SK-N-SH (cell line): ENCODE measurements around the gene PRKACB. TPM values are rescaled to one million over a fixed set of nuclear protein-coding genes. Genes with fewer than 3 reads are reported as not detected.

Experiments
- CTCF ChIA-PET: fragments of 300-600, 350-600 bp; formaldehyde crosslinking; extraction: SDS; loops from one replicate; lab custom pipeline; 2021; lab: Yijun Ruan, JAX
- POLR2A ChIA-PET: fragments of 350-600 bp; sonication (Branson Sonifier 250); formaldehyde crosslinking; extraction: SDS; loops from one replicate; lab custom pipeline; 2020; ENCODE audit warnings: antibody characterized with exemption, inconsistent platforms; lab: Yijun Ruan, JAX
- DNase-seq: peaks from one replicate; pipeline ENCODE4 v3.0.0; 2012
- H2AFZ ChIP-seq: fragments of 200-600 bp; sonication (generic); 2 replicates; pipeline ENCODE4 v1.8.1; 2016; ENCODE audit warnings: antibody characterized with exemption, mild to moderate bottlenecking, low read depth
- H3F3A ChIP-seq: fragments of 200-600 bp; sonication (generic); replicated peaks from 2 replicates; pipeline ENCODE3; 2016; ENCODE audit warnings: antibody characterized with exemption, mild to moderate bottlenecking; ENCODE audit not compliant: insufficient read depth
- H3K27ac ChIP-seq, 2 experiments: fragments of 200-500 bp in 1 of 2; fragments of 200-600 bp in 1 of 2; sonication (Bioruptor generic) in 1 of 2; sonication (generic), shearing (Covaris generic) in 1 of 2; 2 replicates each; pipeline versions ENCODE4 v1.5.1 to v1.6.1; 2014 to 2016; ENCODE audit warnings: low read depth in 2 of 2, inconsistent platforms in 1 of 2, low read length in 1 of 2, mild to moderate bottlenecking in 1 of 2, mixed read lengths in 1 of 2
- H3K27me3 ChIP-seq: fragments of 200-600 bp; sonication (generic), shearing (Covaris generic); 2 replicates; pipeline ENCODE4 v1.6.1; 2016; ENCODE audit warnings: mixed run types; ENCODE audit not compliant: insufficient read depth
- H3K36me3 ChIP-seq, 2 experiments: fragments of 200-500 bp in 1 of 2; fragments of 200-600 bp in 1 of 2; sonication (Bioruptor generic) in 1 of 2; sonication (generic) in 1 of 2; replicated peaks in 1 of 2; 2 replicates each; pipeline versions ENCODE3 to v1.5.1; 2014 to 2016; ENCODE audit warnings: low read length in 1 of 2, mild to moderate bottlenecking in 1 of 2; ENCODE audit not compliant: insufficient read depth in 2 of 2, control insufficient read depth in 1 of 2
- H3K4me1 ChIP-seq, 2 experiments: fragments of 200-500 bp in 1 of 2; fragments of 200-600 bp in 1 of 2; sonication (Bioruptor generic) in 1 of 2; sonication (generic), shearing (Covaris generic) in 1 of 2; 2 replicates each; pipeline versions ENCODE4 v1.5.1 to v1.6.1; 2014 to 2016; ENCODE audit warnings: low read depth in 1 of 2, low read length in 1 of 2, mixed run types in 1 of 2; ENCODE audit not compliant: insufficient read depth in 2 of 2, control insufficient read depth in 1 of 2
- H3K4me2 ChIP-seq: fragments of 200-600 bp; sonication (generic), shearing (Covaris generic); 2 replicates; pipeline ENCODE4 v1.6.1; 2017; ENCODE audit warnings: mixed run types
- H3K4me3 ChIP-seq, 2 experiments: fragments of 200-500 bp in 1 of 2; fragments of 200-600 bp in 1 of 2; sonication (Bioruptor generic) in 1 of 2; sonication (generic), shearing (Covaris generic) in 1 of 2; 2 replicates each; pipeline versions ENCODE4 v1.5.1 to v1.8.1; 2014 to 2016; ENCODE audit warnings: low read depth in 2 of 2, inconsistent platforms in 1 of 2, low read length in 1 of 2, mild to moderate bottlenecking in 1 of 2, mixed read lengths in 1 of 2, moderate library complexity in 1 of 2
- H3K79me2 ChIP-seq: fragments of 200-600 bp; sonication (generic); 2 replicates; pipeline ENCODE4 v1.8.1; 2017; ENCODE audit warnings: mild to moderate bottlenecking; ENCODE audit not compliant: insufficient read depth
- H3K9ac ChIP-seq: fragments of 200-600 bp; sonication (generic); 2 replicates; pipeline ENCODE4 v1.6.1; 2017; ENCODE audit warnings: mixed run types
- H3K9me2 ChIP-seq: fragments of 200-600 bp; sonication (generic); 2 replicates; pipeline ENCODE4 v1.6.1; 2017; ENCODE audit warnings: mixed run types
- H3K9me3 ChIP-seq: fragments of 200-600 bp; sonication (generic); 2 replicates; pipeline ENCODE4 v1.6.1; 2017; ENCODE audit warnings: mixed run types, mild to moderate bottlenecking, moderate library complexity
- H4K20me1 ChIP-seq: fragments of 200-600 bp; sonication (generic); 2 replicates; pipeline ENCODE4 v1.6.1; 2017; ENCODE audit warnings: mild to moderate bottlenecking, mixed run types; ENCODE audit not compliant: insufficient read depth
- CHD2 ChIP-seq: fragments of 150-350 bp; IDR thresholded peaks from 2 replicates; pipeline ENCODE4 v1.6.1; 2018; ENCODE audit warnings: low read length; ENCODE audit not compliant: partially characterized antibody
- EZH2phosphoT487 ChIP-seq: fragments of 200-600 bp; sonication (generic); IDR thresholded peaks from 2 replicates; pipeline ENCODE4 v1.6.1; 2017; ENCODE audit warnings: low read depth, mixed run types, mild to moderate bottlenecking, antibody characterized with exemption, moderate library complexity, borderline replicate concordance
- FOXM1 ChIP-seq: IDR thresholded peaks from 2 replicates; pipeline ENCODE4 v1.4.0; 2012; ENCODE audit warnings: low read depth, mild to moderate bottlenecking
- GABPA ChIP-seq: IDR thresholded peaks from 2 replicates; pipeline ENCODE4 v1.4.0; 2012; ENCODE audit warnings: low read depth, mild to moderate bottlenecking
- GATA2 ChIP-seq: sonication (generic); formaldehyde crosslinking; IDR thresholded peaks from 2 replicates; pipeline ENCODE4 v1.5.0; 2020; ENCODE audit warnings: mild to moderate bottlenecking, missing genetic modification reagents
- JUND ChIP-seq: IDR thresholded peaks from 2 replicates; pipeline ENCODE4 v1.4.0; 2012
- MAX ChIP-seq: IDR thresholded peaks from 2 replicates; pipeline ENCODE4 v1.4.0; 2012; ENCODE audit warnings: low read depth
- MXI1 ChIP-seq: IDR thresholded peaks from 2 replicates; pipeline ENCODE4 v1.6.1; 2012; ENCODE audit warnings: mild to moderate bottlenecking, low read depth, low read length, improper control_type of control experiment
- NRF1 ChIP-seq: IDR thresholded peaks from 2 replicates; pipeline ENCODE4 v1.6.1; 2012; ENCODE audit warnings: low read depth, mild to moderate bottlenecking, low read length
- PBX3 ChIP-seq: IDR thresholded peaks from 2 replicates; pipeline ENCODE4; 2012
- RCOR1 ChIP-seq: fragments of 150-350 bp; IDR thresholded peaks from 2 replicates; pipeline ENCODE4 v1.6.1; 2017; ENCODE audit warnings: antibody characterized with exemption, low read length
- RFX5 ChIP-seq: IDR thresholded peaks from 2 replicates; pipeline ENCODE4 v1.6.1; 2012; ENCODE audit warnings: mild to moderate bottlenecking, improper control_type of control experiment, low read length
- RXRA ChIP-seq: IDR thresholded peaks from 2 replicates; pipeline ENCODE4 v1.4.0; 2012; ENCODE audit warnings: low read depth, mild to moderate bottlenecking, borderline replicate concordance
- SIN3A ChIP-seq: IDR thresholded peaks from 2 replicates; pipeline ENCODE4 v1.6.1; 2012; ENCODE audit warnings: low read depth, mild to moderate bottlenecking, low read length, moderate library complexity, borderline replicate concordance
- TAF1 ChIP-seq: IDR thresholded peaks from 2 replicates; pipeline ENCODE4 v1.6.1; 2012; ENCODE audit warnings: low read depth, mild to moderate bottlenecking, low read length, moderate library complexity, borderline replicate concordance
- USF1 ChIP-seq: IDR thresholded peaks from 2 replicates; pipeline ENCODE4 v1.4.0; 2012; ENCODE audit warnings: low read depth, borderline replicate concordance
- YY1 ChIP-seq: IDR thresholded peaks from 2 replicates; pipeline ENCODE4 v1.4.0; 2012; ENCODE audit warnings: low read depth, mild to moderate bottlenecking
- WGBS: methylation state at CpG from one replicate; pipeline ENCODE4 v1.1.6; 2017; ENCODE audit warnings: low lambda C conversion rate; 5-methylcytosine and 5-hydroxymethylcytosine counted together
- polyA plus RNA-seq, 3 experiments: library from polyadenylated mRNA; depleted of rRNA; stranded (reverse); fragments of >200 nt; gene quantifications; 2 replicates each; pipeline ENCODE4 v1.2.3, GENCODE V29; 2012

Gene PRKACB
- polyA plus RNA-seq, 1 of the 3 experiments (the other 2 are of a cell fraction) = 7.5 TPM

- TF ChIP-seq USF1 (no peak), JUND (no peak), GABPA (no peak), FOXM1 (no peak), RXRA (no peak), TAF1 (no peak), MXI1 (no peak), MAX (no peak), EZH2phosphoT487 (no peak), RFX5 (no peak), YY1 (no peak), CHD2 (no peak)
Measured at GRCh38 chr1:84116558-84116957, 27.5 kb upstream of the PRKACB start (continued).

GRCh38 chr1:84117868-84118267, 26.2 kb upstream of the PRKACB start:
- Histone ChIP-seq H3K4me2 (no peak overlapping the region), H4K20me1 (no peaks in the 10 kb centered on the region), H3K9me3 (no peaks in the 10 kb centered on the region), H3K27ac (no peak overlapping the region), H3K9me2 (no peaks in the 10 kb centered on the region), H3K79me2 (peaks cover 11% of the 10 kb centered on the region; the same call in 1 of the 2 replicates), H3K4me1 (peaks cover 2 to 5% of the 10 kb centered on the region in 2 experiments; a peak in 2 of 4 replicates), H3K36me3 (no peaks in the 10 kb centered on the region), H3K27me3 (no peaks in the 10 kb centered on the region), H3K4me3 (no peak overlapping the region), H2AFZ (no peak overlapping the region), H3F3A (no peaks in the 10 kb centered on the region), H3K9ac (no peak overlapping the region)
- 100% methylated on average over 1 of the region's 1 CpG for WGBS
- DNase-seq = no peak
- ChIA-PET CTCF (interaction anchor here (1.3 to 2.2 kb wide), 2 partner anchors 11 to 119 kb away, joined by 3 to 5 read pairs; partner anchors contain the start of gene TTLL7), POLR2A (no interaction called here)
- TF ChIP-seq JUND (no peak), GATA2 (CRISPR knock-in tag) (no peak), RCOR1 (no peak), NRF1 (no peak), PBX3 (no peak), EZH2phosphoT487 (no peak), SIN3A (no peak), GABPA (no peak), TAF1 (no peak)
- TF ChIP-seq, all 33 proteins: peak for 0
